HEK293 (cell line): Measurements from ENCODE around the gene SEC63.

Experiments used
- CTCF ChIA-PET: fragments of 350-600 bp; formaldehyde crosslinking; extraction: SDS; loops from one replicate; lab custom pipeline; 2021; ENCODE audit warnings: antibody characterized with exemption; lab: Yijun Ruan, JAX
- POLR2A ChIA-PET: fragments of 300-600 bp; formaldehyde crosslinking; extraction: SDS; loops from one replicate; lab custom pipeline; 2020; ENCODE audit warnings: antibody characterized with exemption, inconsistent platforms; lab: Yijun Ruan, JAX
- H3K27ac ChIP-seq: fragments of 200-500 bp; sonication (Bioruptor generic); 2 replicates; pipeline ENCODE4 v1.5.1; 2014; ENCODE audit warnings: low read depth, low read length, control low read depth, inconsistent platforms; ENCODE audit errors: extremely low read depth
- H3K36me3 ChIP-seq, 2 experiments: fragments of 200-500 bp in 1 of 2; sonication (Bioruptor generic) in 1 of 2; 1 replicate in 1 of 2; 2 replicates in 1 of 2; pipeline ENCODE4 v1.5.1; 2014 to 2017; ENCODE audit warnings: inconsistent platforms in 2 of 2, low read length in 2 of 2; ENCODE audit not compliant: control insufficient read depth in 2 of 2, insufficient read depth in 1 of 2
- H3K4me1 ChIP-seq: fragments of 200-500 bp; sonication (Bioruptor generic); 2 replicates; pipeline ENCODE4 v1.5.1; 2014; ENCODE audit warnings: mild to moderate bottlenecking, low read length, inconsistent platforms; ENCODE audit not compliant: control insufficient read depth, insufficient read depth
- H3K4me3 ChIP-seq: 2 replicates; pipeline ENCODE4 v1.5.1; 2011; ENCODE audit warnings: low read depth, mild to moderate bottlenecking, control low read depth, low read length, moderate library complexity
- H3K9me3 ChIP-seq: fragments of 200-500 bp; sonication (Bioruptor generic); 2 replicates; pipeline ENCODE4 v1.5.1; 2014; ENCODE audit warnings: low read depth, low read length, inconsistent platforms; ENCODE audit not compliant: control insufficient read depth, insufficient read depth
- BCL11A ChIP-seq: fragments of 450-650 bp; formaldehyde crosslinking; IDR thresholded peaks from 2 replicates; pipeline ENCODE4 v1.5.1; 2016; ENCODE audit warnings: low read depth, missing biosample characterization, missing genetic modification characterization
- EGR2 ChIP-seq: fragments of 450-650 bp; formaldehyde crosslinking; IDR thresholded peaks from 2 replicates; pipeline ENCODE4 v1.5.1; 2016; ENCODE audit warnings: low read depth, missing biosample characterization, missing genetic modification characterization
- GLI2 ChIP-seq: fragments of 450-650 bp; formaldehyde crosslinking; IDR thresholded peaks from 2 replicates; pipeline ENCODE4; 2017; ENCODE audit warnings: missing biosample characterization, missing genetic modification characterization, low read depth, borderline replicate concordance
- HOXC10 ChIP-seq: sonication (generic); formaldehyde crosslinking; IDR thresholded peaks from 2 replicates; pipeline ENCODE4 v1.8.1; 2023; ENCODE audit warnings: mild to moderate bottlenecking, missing genetic modification reagents
- ZNF10 ChIP-seq: fragments of 450-650 bp; formaldehyde crosslinking; IDR thresholded peaks from 2 replicates; pipeline ENCODE4 v1.5.1; 2017; ENCODE audit warnings: missing biosample characterization, missing genetic modification characterization
- ZNF133 ChIP-seq: fragments of 450-650 bp; formaldehyde crosslinking; IDR thresholded peaks from 2 replicates; pipeline ENCODE4 v1.5.1; 2016; ENCODE audit warnings: missing biosample characterization, missing genetic modification characterization
- ZNF274 ChIP-seq, 2 experiments: fragments of 200-500 bp in 1 of 2; fragments of 450-650 bp in 1 of 2; sonication (Bioruptor generic) in 1 of 2; formaldehyde crosslinking in 1 of 2; IDR thresholded peaks; 2 replicates each; pipeline versions ENCODE4 v1.5.1 to v1.6.1; 2014 to 2016; ENCODE audit warnings: borderline replicate concordance in 1 of 2, inconsistent platforms in 1 of 2, low read length in 1 of 2, missing biosample characterization in 1 of 2, missing genetic modification characterization in 1 of 2
- ZNF544 ChIP-seq: fragments of 450-650 bp; formaldehyde crosslinking; IDR thresholded peaks from 2 replicates; pipeline ENCODE4 v1.5.0; 2017; ENCODE audit warnings: missing biosample characterization, missing genetic modification characterization
- ZNF623 ChIP-seq: fragments of 450-650 bp; formaldehyde crosslinking; IDR thresholded peaks from 2 replicates; pipeline ENCODE4 v1.5.1; 2016; ENCODE audit warnings: missing biosample characterization, missing genetic modification characterization
- ZNF664 ChIP-seq: fragments of 450-650 bp; formaldehyde crosslinking; IDR thresholded peaks from 2 replicates; pipeline ENCODE4 v1.5.1; 2016; ENCODE audit warnings: missing biosample characterization, missing genetic modification characterization
- TF ChIP-seq, protein P1 (sequence below): fragments of 450-650 bp; formaldehyde crosslinking; IDR thresholded peaks from 2 replicates; pipeline ENCODE4 v1.5.1; 2016; ENCODE audit warnings: missing biosample characterization, missing genetic modification characterization
- TF ChIP-seq, protein P2 (sequence below): fragments of 450-650 bp; formaldehyde crosslinking; optimal IDR thresholded peaks from 2 replicates; pipeline ENCODE3; 2016; ENCODE audit warnings: missing biosample characterization, mild to moderate bottlenecking, missing genetic modification characterization
- TF ChIP-seq, protein P3 (sequence below): fragments of 450-650 bp; formaldehyde crosslinking; conservative IDR thresholded peaks from 2 replicates; pipeline ENCODE4 v1.5.1; 2016; ENCODE audit warnings: low read depth, missing biosample characterization, missing genetic modification characterization
- TF ChIP-seq, protein P4 (sequence below): fragments of 450-650 bp; formaldehyde crosslinking; IDR thresholded peaks from 2 replicates; pipeline ENCODE4 v1.5.1; 2016; ENCODE audit warnings: missing biosample characterization, missing genetic modification characterization
- TF ChIP-seq, protein P5 (sequence below): fragments of 450-650 bp; formaldehyde crosslinking; IDR thresholded peaks from 2 replicates; pipeline ENCODE4 v1.5.1; 2016; ENCODE audit warnings: missing biosample characterization, missing genetic modification characterization

The SEC63 gene

DNA sequence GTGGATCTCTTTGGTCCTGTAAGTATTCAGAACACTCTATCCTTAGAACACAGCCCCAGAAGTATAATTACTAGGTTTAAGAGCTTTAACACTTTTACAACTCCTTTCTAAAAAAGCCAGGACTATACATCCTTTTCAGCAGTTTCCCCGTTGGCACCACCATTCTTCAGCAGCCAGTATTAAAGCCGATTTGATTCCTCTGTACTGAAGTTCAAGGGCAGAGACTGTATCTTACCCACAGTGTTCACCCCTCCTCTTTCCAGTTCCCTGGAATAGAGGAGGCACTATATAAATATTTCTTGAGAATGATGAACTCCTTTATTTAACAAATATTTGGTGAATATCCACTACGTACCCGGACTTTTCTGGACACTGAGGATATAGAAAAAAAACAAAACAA lies 15.9 kb downstream of the SEC63 start (continued):
- TF ChIP-seq, protein P1, sequence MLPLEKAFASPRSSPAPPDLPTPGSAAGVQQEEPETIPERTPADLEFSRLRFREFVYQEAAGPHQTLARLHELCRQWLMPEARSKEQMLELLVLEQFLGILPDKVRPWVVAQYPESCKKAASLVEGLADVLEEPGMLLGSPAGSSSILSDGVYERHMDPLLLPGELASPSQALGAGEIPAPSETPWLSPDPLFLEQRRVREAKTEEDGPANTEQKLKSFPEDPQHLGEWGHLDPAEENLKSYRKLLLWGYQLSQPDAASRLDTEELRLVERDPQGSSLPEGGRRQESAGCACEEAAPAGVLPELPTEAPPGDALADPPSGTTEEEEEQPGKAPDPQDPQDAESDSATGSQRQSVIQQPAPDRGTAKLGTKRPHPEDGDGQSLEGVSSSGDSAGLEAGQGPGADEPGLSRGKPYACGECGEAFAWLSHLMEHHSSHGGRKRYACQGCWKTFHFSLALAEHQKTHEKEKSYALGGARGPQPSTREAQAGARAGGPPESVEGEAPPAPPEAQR (tag by site-specific recombination) = no peak

DNA sequence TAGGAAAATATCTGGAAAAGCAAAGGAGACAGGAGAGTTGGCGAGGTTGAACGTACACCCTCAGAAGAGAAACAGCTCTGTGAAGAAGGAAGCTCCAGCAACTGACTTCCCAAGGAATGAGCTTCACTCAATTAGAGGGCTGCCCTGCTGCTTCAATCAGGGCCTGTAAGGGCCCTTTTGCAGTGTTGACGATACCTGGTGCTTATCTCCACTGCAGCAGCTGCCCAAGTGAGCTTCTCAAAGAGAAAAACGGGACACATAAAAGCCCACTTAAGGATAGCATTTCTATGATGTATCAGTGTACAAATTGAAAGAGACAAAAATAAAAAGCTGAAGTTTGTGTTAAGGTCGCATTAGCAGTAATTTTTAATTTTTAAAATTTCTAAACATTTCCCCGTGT lies 16.4 kb downstream of the SEC63 start:
- Histone ChIP-seq H3K36me3 (no peaks in the 10 kb centered on the region; a peak in 1 of 3 replicates), H3K9me3 (no peaks in the 10 kb centered on the region), H3K4me3 (no peak overlapping the region), H3K4me1 (peaks cover 5% of the 10 kb centered on the region), H3K27ac (no peak overlapping the region)
- CTCF ChIA-PET = interaction anchor here (0.5 to 2.1 kb wide), 2 partner anchors 39 to 862 kb away, joined by 3 to 7 read pairs; no protein-coding TSS in a partner anchor
- POLR2A ChIA-PET = interaction anchor here (2.3 kb wide), 1 partner anchor 16 kb away, joined by 13 read pairs; the partner anchor contains the start of gene SEC63
- TF ChIP-seq BCL11A (tag by site-specific recombination) = no peak
- no peak for TF ChIP-seq ZNF623
- no peak for TF ChIP-seq EGR2 (tag by site-specific recombination)
- TF ChIP-seq, protein P2, sequence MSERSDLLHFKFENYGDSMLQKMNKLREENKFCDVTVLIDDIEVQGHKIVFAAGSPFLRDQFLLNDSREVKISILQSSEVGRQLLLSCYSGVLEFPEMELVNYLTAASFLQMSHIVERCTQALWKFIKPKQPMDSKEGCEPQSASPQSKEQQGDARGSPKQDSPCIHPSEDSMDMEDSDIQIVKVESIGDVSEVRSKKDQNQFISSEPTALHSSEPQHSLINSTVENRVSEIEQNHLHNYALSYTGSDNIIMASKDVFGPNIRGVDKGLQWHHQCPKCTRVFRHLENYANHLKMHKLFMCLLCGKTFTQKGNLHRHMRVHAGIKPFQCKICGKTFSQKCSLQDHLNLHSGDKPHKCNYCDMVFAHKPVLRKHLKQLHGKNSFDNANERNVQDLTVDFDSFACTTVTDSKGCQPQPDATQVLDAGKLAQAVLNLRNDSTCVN (tag by site-specific recombination) = no peak
- no peak for TF ChIP-seq HOXC10 (CRISPR knock-in tag)
- no peak for TF ChIP-seq ZNF664 (tag by site-specific recombination)
- TF ChIP-seq, protein P3, sequence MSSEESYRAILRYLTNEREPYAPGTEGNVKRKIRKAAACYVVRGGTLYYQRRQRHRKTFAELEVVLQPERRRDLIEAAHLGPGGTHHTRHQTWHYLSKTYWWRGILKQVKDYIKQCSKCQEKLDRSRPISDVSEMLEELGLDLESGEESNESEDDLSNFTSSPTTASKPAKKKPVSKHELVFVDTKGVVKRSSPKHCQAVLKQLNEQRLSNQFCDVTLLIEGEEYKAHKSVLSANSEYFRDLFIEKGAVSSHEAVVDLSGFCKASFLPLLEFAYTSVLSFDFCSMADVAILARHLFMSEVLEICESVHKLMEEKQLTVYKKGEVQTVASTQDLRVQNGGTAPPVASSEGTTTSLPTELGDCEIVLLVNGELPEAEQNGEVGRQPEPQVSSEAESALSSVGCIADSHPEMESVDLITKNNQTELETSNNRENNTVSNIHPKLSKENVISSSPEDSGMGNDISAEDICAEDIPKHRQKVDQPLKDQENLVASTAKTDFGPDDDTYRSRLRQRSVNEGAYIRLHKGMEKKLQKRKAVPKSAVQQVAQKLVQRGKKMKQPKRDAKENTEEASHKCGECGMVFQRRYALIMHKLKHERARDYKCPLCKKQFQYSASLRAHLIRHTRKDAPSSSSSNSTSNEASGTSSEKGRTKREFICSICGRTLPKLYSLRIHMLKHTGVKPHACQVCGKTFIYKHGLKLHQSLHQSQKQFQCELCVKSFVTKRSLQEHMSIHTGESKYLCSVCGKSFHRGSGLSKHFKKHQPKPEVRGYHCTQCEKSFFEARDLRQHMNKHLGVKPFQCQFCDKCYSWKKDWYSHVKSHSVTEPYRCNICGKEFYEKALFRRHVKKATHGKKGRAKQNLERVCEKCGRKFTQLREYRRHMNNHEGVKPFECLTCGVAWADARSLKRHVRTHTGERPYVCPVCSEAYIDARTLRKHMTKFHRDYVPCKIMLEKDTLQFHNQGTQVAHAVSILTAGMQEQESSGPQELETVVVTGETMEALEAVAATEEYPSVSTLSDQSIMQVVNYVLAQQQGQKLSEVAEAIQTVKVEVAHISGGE (tag by site-specific recombination) = no peak
- TF ChIP-seq, protein P4, sequence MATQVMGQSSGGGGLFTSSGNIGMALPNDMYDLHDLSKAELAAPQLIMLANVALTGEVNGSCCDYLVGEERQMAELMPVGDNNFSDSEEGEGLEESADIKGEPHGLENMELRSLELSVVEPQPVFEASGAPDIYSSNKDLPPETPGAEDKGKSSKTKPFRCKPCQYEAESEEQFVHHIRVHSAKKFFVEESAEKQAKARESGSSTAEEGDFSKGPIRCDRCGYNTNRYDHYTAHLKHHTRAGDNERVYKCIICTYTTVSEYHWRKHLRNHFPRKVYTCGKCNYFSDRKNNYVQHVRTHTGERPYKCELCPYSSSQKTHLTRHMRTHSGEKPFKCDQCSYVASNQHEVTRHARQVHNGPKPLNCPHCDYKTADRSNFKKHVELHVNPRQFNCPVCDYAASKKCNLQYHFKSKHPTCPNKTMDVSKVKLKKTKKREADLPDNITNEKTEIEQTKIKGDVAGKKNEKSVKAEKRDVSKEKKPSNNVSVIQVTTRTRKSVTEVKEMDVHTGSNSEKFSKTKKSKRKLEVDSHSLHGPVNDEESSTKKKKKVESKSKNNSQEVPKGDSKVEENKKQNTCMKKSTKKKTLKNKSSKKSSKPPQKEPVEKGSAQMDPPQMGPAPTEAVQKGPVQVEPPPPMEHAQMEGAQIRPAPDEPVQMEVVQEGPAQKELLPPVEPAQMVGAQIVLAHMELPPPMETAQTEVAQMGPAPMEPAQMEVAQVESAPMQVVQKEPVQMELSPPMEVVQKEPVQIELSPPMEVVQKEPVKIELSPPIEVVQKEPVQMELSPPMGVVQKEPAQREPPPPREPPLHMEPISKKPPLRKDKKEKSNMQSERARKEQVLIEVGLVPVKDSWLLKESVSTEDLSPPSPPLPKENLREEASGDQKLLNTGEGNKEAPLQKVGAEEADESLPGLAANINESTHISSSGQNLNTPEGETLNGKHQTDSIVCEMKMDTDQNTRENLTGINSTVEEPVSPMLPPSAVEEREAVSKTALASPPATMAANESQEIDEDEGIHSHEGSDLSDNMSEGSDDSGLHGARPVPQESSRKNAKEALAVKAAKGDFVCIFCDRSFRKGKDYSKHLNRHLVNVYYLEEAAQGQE = no peak
- no peak for TF ChIP-seq GLI2 (tag by site-specific recombination)
- no peak for TF ChIP-seq ZNF10 (tag by site-specific recombination)

DNA sequence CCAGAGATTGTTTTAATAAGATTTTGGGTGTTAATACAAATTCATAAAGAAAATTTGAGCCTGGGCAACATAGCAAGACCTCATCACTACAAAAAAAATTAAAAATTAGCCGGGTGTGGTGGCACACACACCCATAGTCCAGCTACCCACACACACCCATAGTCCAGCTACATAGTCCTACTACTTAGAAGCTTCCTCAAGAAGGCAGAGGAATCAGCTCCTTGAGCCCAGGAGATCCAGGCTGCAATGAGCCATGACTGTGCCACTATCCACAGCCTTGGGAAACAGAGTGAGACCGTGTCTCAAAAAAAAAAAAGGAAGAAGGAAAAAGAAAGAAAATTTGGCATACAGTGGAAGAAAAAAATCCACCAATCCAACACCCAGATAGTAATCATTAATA lies 16.8 kb downstream of the SEC63 start:
- CTCF ChIA-PET = interaction anchor here (0.5 to 2.1 kb wide), 3 partner anchors 20 to 862 kb away, joined by 3 to 7 read pairs (median 5); no protein-coding TSS in a partner anchor
- Histone ChIP-seq H3K9me3 (no peaks in the 10 kb centered on the region), H3K27ac (no peak overlapping the region), H3K4me3 (no peak overlapping the region), H3K36me3 (no peaks in the 10 kb centered on the region; a peak in 1 of 3 replicates), H3K4me1 (peaks cover 5% of the 10 kb centered on the region)
- TF ChIP-seq, protein P5, sequence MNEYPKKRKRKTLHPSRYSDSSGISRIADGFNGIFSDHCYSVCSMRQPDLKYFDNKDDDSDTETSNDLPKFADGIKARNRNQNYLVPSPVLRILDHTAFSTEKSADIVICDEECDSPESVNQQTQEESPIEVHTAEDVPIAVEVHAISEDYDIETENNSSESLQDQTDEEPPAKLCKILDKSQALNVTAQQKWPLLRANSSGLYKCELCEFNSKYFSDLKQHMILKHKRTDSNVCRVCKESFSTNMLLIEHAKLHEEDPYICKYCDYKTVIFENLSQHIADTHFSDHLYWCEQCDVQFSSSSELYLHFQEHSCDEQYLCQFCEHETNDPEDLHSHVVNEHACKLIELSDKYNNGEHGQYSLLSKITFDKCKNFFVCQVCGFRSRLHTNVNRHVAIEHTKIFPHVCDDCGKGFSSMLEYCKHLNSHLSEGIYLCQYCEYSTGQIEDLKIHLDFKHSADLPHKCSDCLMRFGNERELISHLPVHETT (tag by site-specific recombination) = no peak
- TF ChIP-seq ZNF274 (IDR thresholded peaks at IDR 0.05; ENCODE audit: low read length) (no peak), ZNF274 (tag by site-specific recombination; IDR thresholded peaks at IDR 0.05; ENCODE audit: borderline replicate concordance) (no peak), ZNF133 (no peak), ZNF544 (tag by site-specific recombination) (no peak)
- POLR2A ChIA-PET = interaction anchor here (2.3 kb wide), 1 partner anchor 16 kb away, joined by 13 read pairs; the partner anchor contains the start of gene SEC63
